HepG2 (cell line): ENCODE data around the gene SDK2. TPM values are rescaled to one million over a fixed set of nuclear protein-coding genes. Genes with fewer than 3 reads are reported as not detected.

Source experiments
- ATAC-seq: fragments of 200-7000 bp; cut with Tn5 transposase; 3 replicates; pipeline ENCODE4 v1.9.1; 2020; ENCODE audit warnings: mild to moderate bottlenecking, moderate library complexity
- BruUV-seq: library from RNA; stranded (reverse); fragments of 400-500 nt; replicated peaks from 2 replicates; lab custom pipeline; 2021; lab: Mats Ljungman, UMichigan
- CTCF ChIA-PET: fragments of 300-600 bp; formaldehyde crosslinking; extraction: SDS; loops from one replicate; lab custom pipeline; 2021; ENCODE audit warnings: low total read pairs, inconsistent platforms, low intra/inter-chr PET ratio; lab: Yijun Ruan, JAX
- POLR2A ChIA-PET: fragments of 350-600 bp; sonication (Branson Sonifier 250); formaldehyde crosslinking; loops from one replicate; lab custom pipeline; 2020; ENCODE audit warnings: antibody characterized with exemption, inconsistent platforms; lab: Yijun Ruan, JAX
- DNase-seq: peaks from one replicate; pipeline ENCODE4 v3.0.0-alpha.2; 2015; ENCODE audit warnings: low spot score
- FAIRE-seq: peaks from 3 replicates; lab custom pipeline; 2011; peaks lifted over from hg19 to GRCh38; lab: Jason Lieb, UNC
- H2AFZ ChIP-seq: one replicate; pipeline ENCODE4 v1.6.1; 2011; ENCODE audit warnings: low read length, inconsistent platforms
- H3K27ac ChIP-seq: fragments of 300-600 bp; 3 replicates; pipeline ENCODE4 v1.8.0; 2011; ENCODE audit warnings: mixed run types, mild to moderate bottlenecking, mixed read lengths, low read length, inconsistent platforms; ENCODE audit not compliant: insufficient read depth; ENCODE audit errors: extremely low read length
- H3K27me3 ChIP-seq, 2 experiments: fragments of 200-600 bp in 1 of 2; 2 replicates in 1 of 2; 3 replicates in 1 of 2; pipeline versions ENCODE4 v1.6.0 to v1.8.0; 2011; ENCODE audit warnings: low read length in 2 of 2, mild to moderate bottlenecking in 2 of 2, moderate library complexity in 2 of 2, inconsistent platforms in 1 of 2; ENCODE audit not compliant: insufficient read depth in 2 of 2, control insufficient read depth in 1 of 2
- H3K36me3 ChIP-seq, 2 experiments: fragments of 200-600 bp in 1 of 2; replicated peaks in 1 of 2; 2 replicates in 1 of 2; 3 replicates in 1 of 2; pipeline versions ENCODE4 v1.5.1 to v1.8.0; 2011; ENCODE audit warnings: low read length in 2 of 2, inconsistent platforms in 1 of 2; ENCODE audit not compliant: insufficient read depth in 2 of 2, control insufficient read depth in 1 of 2
- H3K4me1 ChIP-seq: 2 replicates; pipeline ENCODE4 v1.5.1; 2012; ENCODE audit warnings: low read length, inconsistent platforms; ENCODE audit not compliant: insufficient read depth
- H3K4me2 ChIP-seq: 2 replicates; pipeline ENCODE4 v1.6.0; 2011; ENCODE audit warnings: low read depth, low read length, inconsistent platforms
- H3K4me3 ChIP-seq, 3 experiments: fragments of 200-600 bp in 1 of 3; sonication (generic), shearing (Covaris generic) in 1 of 3; replicated peaks in 1 of 3; 2 replicates each; pipeline ENCODE4 v1.5.1; 2011 to 2016; ENCODE audit warnings: low read length in 3 of 3, inconsistent platforms in 2 of 3, low read depth in 2 of 3, mild to moderate bottlenecking in 2 of 3, control low read depth in 1 of 3, mixed read lengths in 1 of 3; ENCODE audit not compliant: insufficient read depth in 1 of 3
- H3K79me2 ChIP-seq: one replicate; pipeline ENCODE4 v1.6.1; 2011; ENCODE audit warnings: low read length, inconsistent platforms; ENCODE audit not compliant: insufficient read depth
- H3K9ac ChIP-seq: 2 replicates; pipeline ENCODE4 v1.6.0; 2011; ENCODE audit warnings: mild to moderate bottlenecking, low read depth, low read length, inconsistent platforms; ENCODE audit not compliant: insufficient read depth
- H3K9me3 ChIP-seq: 2 replicates; pipeline ENCODE4 v1.5.1; 2012; ENCODE audit warnings: mild to moderate bottlenecking, low read length
- H4K20me1 ChIP-seq: 2 replicates; pipeline ENCODE4 v1.6.0; 2011; ENCODE audit warnings: inconsistent platforms, mild to moderate bottlenecking, low read length, moderate library complexity; ENCODE audit not compliant: insufficient read depth
- CENPX ChIP-seq: sonication (generic); formaldehyde crosslinking; IDR thresholded peaks from 2 replicates; pipeline ENCODE4 v1.9.0; 2021; ENCODE audit warnings: mild to moderate bottlenecking, missing genetic modification reagents, moderate library complexity
- GFI1 ChIP-seq: sonication (generic); formaldehyde crosslinking; IDR thresholded peaks from 2 replicates; pipeline ENCODE4 v1.5.0; 2020; ENCODE audit warnings: missing genetic modification reagents, mild to moderate bottlenecking, borderline replicate concordance
- HHEX ChIP-seq: IDR thresholded peaks from 2 replicates; pipeline ENCODE4 v1.6.1; 2016; ENCODE audit warnings: control low read depth
- HNRNPLL ChIP-seq: fragments of 200-400 bp; formaldehyde crosslinking; IDR thresholded peaks from 2 replicates; pipeline ENCODE4 v1.6.1; 2017; ENCODE audit warnings: mild to moderate bottlenecking, low read depth, low read length; ENCODE audit not compliant: poor library complexity, severe bottlenecking
- NFE2L2 ChIP-seq: fragments of 150-350 bp; IDR thresholded peaks from 2 replicates; pipeline ENCODE4 v1.6.1; 2014; ENCODE audit warnings: low read length
- PCBP1 ChIP-seq: fragments of 200-400 bp; formaldehyde crosslinking; IDR thresholded peaks from 2 replicates; pipeline ENCODE4 v1.6.1; 2017; ENCODE audit warnings: mild to moderate bottlenecking, low read depth, low read length, borderline replicate concordance
- RBM22 ChIP-seq: fragments of 200-400 bp; formaldehyde crosslinking; optimal IDR thresholded peaks from 2 replicates; pipeline ENCODE3; 2017; ENCODE audit warnings: mild to moderate bottlenecking, low read length, moderate library complexity
- SMYD3 ChIP-seq: sonication (generic); formaldehyde crosslinking; IDR thresholded peaks from 2 replicates; pipeline ENCODE4 v1.8.1; 2023; ENCODE audit warnings: mild to moderate bottlenecking, missing genetic modification reagents
- ZBTB1 ChIP-seq: sonication (generic); formaldehyde crosslinking; IDR thresholded peaks from 2 replicates; pipeline ENCODE4 v1.4.0; 2020; ENCODE audit warnings: missing genetic modification reagents, borderline replicate concordance
- ZEB1 ChIP-seq: IDR thresholded peaks from 2 replicates; pipeline ENCODE4 v1.6.1; 2012; ENCODE audit warnings: mild to moderate bottlenecking, low read depth, inconsistent platforms; ENCODE audit not compliant: insufficient replicate concordance
- ZKSCAN5 ChIP-seq: sonication (generic); formaldehyde crosslinking; IDR thresholded peaks from 2 replicates; pipeline ENCODE4 v1.5.1; 2020; ENCODE audit warnings: mild to moderate bottlenecking, missing genetic modification reagents
- ZNF292 ChIP-seq: sonication (generic); formaldehyde crosslinking; IDR thresholded peaks from 2 replicates; pipeline ENCODE4 v1.8.1; 2022; ENCODE audit warnings: mild to moderate bottlenecking, low read depth, missing genetic modification reagents, borderline replicate concordance
- ZNF616 ChIP-seq: sonication (generic); formaldehyde crosslinking; IDR thresholded peaks from 2 replicates; pipeline ENCODE4 v1.5.0; 2020; ENCODE audit warnings: low read depth, mild to moderate bottlenecking, missing genetic modification reagents
- ZNF674 ChIP-seq: sonication (generic); formaldehyde crosslinking; IDR thresholded peaks from 2 replicates; pipeline ENCODE4 v1.5.0; 2020; ENCODE audit warnings: low read depth, mild to moderate bottlenecking, missing genetic modification reagents
- ZNF75D ChIP-seq: sonication (generic); formaldehyde crosslinking; IDR thresholded peaks from 2 replicates; pipeline ENCODE4 v1.8.1; 2023; ENCODE audit warnings: missing genetic modification reagents, mild to moderate bottlenecking, borderline replicate concordance
- ZSCAN22 ChIP-seq: sonication (generic); formaldehyde crosslinking; IDR thresholded peaks from 2 replicates; pipeline ENCODE4 v1.4.0; 2020; ENCODE audit warnings: mild to moderate bottlenecking, missing genetic modification reagents
- ZSCAN5A ChIP-seq: sonication (generic); formaldehyde crosslinking; IDR thresholded peaks from 2 replicates; pipeline ENCODE4 v1.8.0; 2022; ENCODE audit warnings: mild to moderate bottlenecking, missing genetic modification reagents, borderline replicate concordance
- ZSCAN9 ChIP-seq: IDR thresholded peaks from 2 replicates; pipeline ENCODE4 v1.6.1; 2016; ENCODE audit warnings: borderline replicate concordance
- WGBS: methylation state at CpG from one replicate; pipeline ENCODE4 v1.1.6; 2017; ENCODE audit warnings: low lambda C conversion rate; 5-methylcytosine and 5-hydroxymethylcytosine counted together
- in situ Hi-C: cut with HindIII; loops from 2 replicates; pipeline ENCODE4 v1.10.0; 2017; ENCODE audit warnings: low pct_unique_long_range_greater_than_20kb; ENCODE audit not compliant: extremely low pct_ligation_motif_present
- intact Hi-C: fragments of 100-400 bp; cut with micrococcal nuclease; formaldehyde crosslinking; loops from one replicate; pipeline ENCODE4 v1.10.0; 2022; ENCODE audit not compliant: unreplicated experiment
- polyA plus RNA-seq, 8 experiments: library from polyadenylated mRNA; depleted of rRNA in 3 of 8; stranded (reverse) in 7 of 8; unstranded in 1 of 8; fragments of >200 nt; fragmentation: Illumina TruSeq in 4 of 8; extraction: Trizol in 4 of 8; gene quantifications; 2 replicates each; pipeline versions ENCODE4 v1.2.1 to v1.2.3, GENCODE V29; 2011 to 2016; ENCODE audit warnings: low read depth in 4 of 8, missing spikeins in 1 of 8, mixed read lengths in 1 of 8; ENCODE audit not compliant: insufficient read depth in 1 of 8
- total RNA-seq, 5 experiments: library from RNA; depleted of rRNA; stranded (reverse); fragments of >200 nt; fragmentation: Illumina TruSeq; extraction: Trizol; gene quantifications; 2 replicates each; pipeline ENCODE4 v1.2.3, GENCODE V29; 2016; ENCODE audit warnings: low read depth in 1 of 5

Gene SDK2
- total and polyA plus RNA-seq, 2 of the 13 experiments (the other 11 are each of a cell fraction or from before 2014, with no cell fraction given): not detected

GRCh38 chr17:73623818-73624217 lies 20.4 kb downstream of the SDK2 start:
- H3K4me2 ChIP-seq: no peak overlapping the region
- no peaks in the 10 kb centered on the region for H3K79me2 ChIP-seq
- DNase-seq (no peak), ATAC-seq (no peak), FAIRE-seq (no peak)
- H2AFZ ChIP-seq: no peak overlapping the region
- H3K4me3 ChIP-seq: no peak overlapping the region
- no TSS peak for BruUV-seq
- POLR2A ChIA-PET: no interaction called here
- peaks cover 0 to 43% of the 10 kb centered on the region in 2 experiments; a peak in 3 of 5 replicates for H3K27me3 ChIP-seq
- no peak for TF ChIP-seq HHEX (CRISPR knock-in tag)
- no peak for TF ChIP-seq RBM22
- TF ChIP-seq GFI1 (CRISPR knock-in tag): no peak
- no peak for TF ChIP-seq ZEB1
- no peak for TF ChIP-seq ZNF674 (CRISPR knock-in tag)
- no peak for TF ChIP-seq SMYD3
- TF ChIP-seq CENPX: no peak
- no peak for TF ChIP-seq ZNF75D (CRISPR knock-in tag)
- TF ChIP-seq ZKSCAN5 (CRISPR knock-in tag): no peak
- no peak for TF ChIP-seq PCBP1
- no peak for TF ChIP-seq ZSCAN22
- no peak for TF ChIP-seq ZBTB1 (CRISPR knock-in tag)
- no peak for TF ChIP-seq ZNF292
- TF ChIP-seq NFE2L2: no peak
- no peak for TF ChIP-seq ZNF616 (CRISPR knock-in tag)
- no peak for TF ChIP-seq ZSCAN5A (CRISPR knock-in tag)
- TF ChIP-seq HNRNPLL: no peak
- no peak for TF ChIP-seq ZSCAN9 (CRISPR knock-in tag)
- TF ChIP-seq, all 625 proteins: peak for 0
- no peaks in the 10 kb centered on the region for H3K36me3 ChIP-seq
- no peak overlapping the region for H3K9ac ChIP-seq
- H4K20me1 ChIP-seq: no peaks in the 10 kb centered on the region
- intact Hi-C loops: no loop called here
- peaks cover 6% of the 10 kb centered on the region; the same call in 1 of the 2 replicates for H3K9me3 ChIP-seq
- 27% methylated on average over 3 of the region's 3 CpGs for WGBS
- in situ Hi-C loops: no loop called here
- no peaks in the 10 kb centered on the region for H3K4me1 ChIP-seq
- no peak overlapping the region for H3K27ac ChIP-seq
- CTCF ChIA-PET: no interaction called here
